Stimulated activated CD8-positive, alpha-beta memory T cell treated with anti-CD3 and anti-CD28 coated beads, Interleukin-15, amount 100 ng/mL, for 24 hours (primary cell): Measurements from ENCODE around the gene MRPL53.

ENCODE experiments used
- DNase-seq: peaks from one replicate; pipeline ENCODE4 v3.0.0-alpha.2; 2020; ENCODE audit warnings: low read depth

MRPL53 gene

GRCh38 chr2:74425523-74425922 is 47.0 kb downstream of the MRPL53 start:
- no peak for DNase-seq

- DNase-seq: no peak
These were observed 47.5 kb downstream of the MRPL53 start for GRCh38 chr2:74424995-74425406.

GRCh38 chr2:74424139-74424992 is 48.1 kb downstream of the MRPL53 start:
- no peak for DNase-seq

GRCh38 chr2:74423231-74424095 is 49.0 kb downstream of the MRPL53 start:
- DNase-seq: no peak
